Bronchial epithelial cell (primary cell): ENCODE results near the gene ANKRD11. TPM values are rescaled to one million over a fixed set of nuclear protein-coding genes. Genes with fewer than 3 reads are reported as not detected.
A peak's percentile ranks its signal among the peaks of the same experiment; 100 is the strongest.

Experiments used
- DNase-seq: peaks from one replicate; pipeline ENCODE4 v3.0.0-alpha.2; 2010; ENCODE audit warnings: low read depth
- FAIRE-seq: peaks from 2 replicates; lab custom pipeline; 2011; peaks lifted over from hg19 to GRCh38; lab: Jason Lieb, UNC
- H3K27me3 ChIP-seq: 2 replicates; pipeline ENCODE4 v1.5.1; 2011; ENCODE audit warnings: low read length; ENCODE audit not compliant: control insufficient read depth, insufficient read depth
- H3K36me3 ChIP-seq: 2 replicates; pipeline ENCODE4 v1.5.1; 2011; ENCODE audit warnings: low read length; ENCODE audit not compliant: control insufficient read depth, insufficient read depth
- H3K4me3 ChIP-seq: 2 replicates; pipeline ENCODE4 v1.5.1; 2011; ENCODE audit warnings: mild to moderate bottlenecking, low read depth, low read length, control low read depth
- total RNA-seq: library from RNA; depleted of rRNA; stranded (reverse); fragments of >200 nt; gene quantifications from 2 replicates; pipeline ENCODE4 v1.2.1, GENCODE V29; 2014
- TF ChIP-seq, protein P1 (sequence below): IDR thresholded peaks from 2 replicates; pipeline ENCODE4 v1.5.1; 2011; ENCODE audit warnings: mild to moderate bottlenecking, moderate library complexity, low read length, control low read depth, inconsistent platforms; ENCODE audit not compliant: insufficient read depth, severe bottlenecking

The ANKRD11 gene
- total RNA-seq, 1 donor from 2014 or later, result 64.5 TPM

DNA sequence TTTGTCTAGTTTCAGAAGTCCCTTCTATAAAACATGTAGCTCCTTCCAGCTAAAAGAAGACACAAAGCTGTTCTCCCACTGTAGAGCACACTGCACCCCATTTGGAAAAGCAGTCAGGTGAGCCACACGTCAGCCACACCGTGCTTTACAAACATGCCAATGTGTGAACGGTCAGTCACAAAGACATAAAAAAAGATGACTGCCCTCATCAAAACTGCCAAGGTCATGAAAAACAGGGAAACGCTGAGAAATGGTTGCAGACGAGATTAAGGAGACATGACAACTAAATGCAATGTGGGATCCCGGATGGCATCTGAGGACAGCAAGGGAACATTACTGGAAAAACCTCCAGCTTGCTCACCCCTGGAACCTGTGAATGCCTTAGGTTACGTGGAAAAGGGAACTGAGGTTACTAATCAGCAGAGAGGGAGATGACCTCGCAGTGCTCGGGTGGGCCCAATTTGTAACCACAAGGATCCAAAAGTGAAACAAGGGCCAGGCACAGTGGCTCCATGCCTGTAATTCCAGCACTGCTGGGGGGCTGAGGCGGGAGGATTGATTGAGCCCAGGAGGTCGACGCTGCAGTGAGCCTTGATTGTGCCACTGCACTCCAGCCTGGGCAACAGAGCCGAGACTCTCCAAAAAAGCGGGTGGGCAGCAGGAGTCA, 8.1 kb downstream of the ANKRD11 start:
- H3K36me3 ChIP-seq, result peaks cover 3% of the 10 kb centered on the region
- H3K27me3 ChIP-seq, result no peaks in the 10 kb centered on the region
- H3K4me3 ChIP-seq, result no peak overlapping the region
- no peak for FAIRE-seq
- DNase-seq, result no peak
- TF ChIP-seq, protein P1, sequence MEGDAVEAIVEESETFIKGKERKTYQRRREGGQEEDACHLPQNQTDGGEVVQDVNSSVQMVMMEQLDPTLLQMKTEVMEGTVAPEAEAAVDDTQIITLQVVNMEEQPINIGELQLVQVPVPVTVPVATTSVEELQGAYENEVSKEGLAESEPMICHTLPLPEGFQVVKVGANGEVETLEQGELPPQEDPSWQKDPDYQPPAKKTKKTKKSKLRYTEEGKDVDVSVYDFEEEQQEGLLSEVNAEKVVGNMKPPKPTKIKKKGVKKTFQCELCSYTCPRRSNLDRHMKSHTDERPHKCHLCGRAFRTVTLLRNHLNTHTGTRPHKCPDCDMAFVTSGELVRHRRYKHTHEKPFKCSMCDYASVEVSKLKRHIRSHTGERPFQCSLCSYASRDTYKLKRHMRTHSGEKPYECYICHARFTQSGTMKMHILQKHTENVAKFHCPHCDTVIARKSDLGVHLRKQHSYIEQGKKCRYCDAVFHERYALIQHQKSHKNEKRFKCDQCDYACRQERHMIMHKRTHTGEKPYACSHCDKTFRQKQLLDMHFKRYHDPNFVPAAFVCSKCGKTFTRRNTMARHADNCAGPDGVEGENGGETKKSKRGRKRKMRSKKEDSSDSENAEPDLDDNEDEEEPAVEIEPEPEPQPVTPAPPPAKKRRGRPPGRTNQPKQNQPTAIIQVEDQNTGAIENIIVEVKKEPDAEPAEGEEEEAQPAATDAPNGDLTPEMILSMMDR, result no peak

- no peak overlapping the region for H3K4me3 ChIP-seq
- FAIRE-seq (no peak), DNase-seq (peak; percentile 70)
- peaks cover 3% of the 10 kb centered on the region for H3K36me3 ChIP-seq
- no peaks in the 10 kb centered on the region for H3K27me3 ChIP-seq
- TF ChIP-seq, protein P1, result no peak
Measured at GRCh38 chr16:89481356-89481955, 8.9 kb downstream of the ANKRD11 start.

DNA sequence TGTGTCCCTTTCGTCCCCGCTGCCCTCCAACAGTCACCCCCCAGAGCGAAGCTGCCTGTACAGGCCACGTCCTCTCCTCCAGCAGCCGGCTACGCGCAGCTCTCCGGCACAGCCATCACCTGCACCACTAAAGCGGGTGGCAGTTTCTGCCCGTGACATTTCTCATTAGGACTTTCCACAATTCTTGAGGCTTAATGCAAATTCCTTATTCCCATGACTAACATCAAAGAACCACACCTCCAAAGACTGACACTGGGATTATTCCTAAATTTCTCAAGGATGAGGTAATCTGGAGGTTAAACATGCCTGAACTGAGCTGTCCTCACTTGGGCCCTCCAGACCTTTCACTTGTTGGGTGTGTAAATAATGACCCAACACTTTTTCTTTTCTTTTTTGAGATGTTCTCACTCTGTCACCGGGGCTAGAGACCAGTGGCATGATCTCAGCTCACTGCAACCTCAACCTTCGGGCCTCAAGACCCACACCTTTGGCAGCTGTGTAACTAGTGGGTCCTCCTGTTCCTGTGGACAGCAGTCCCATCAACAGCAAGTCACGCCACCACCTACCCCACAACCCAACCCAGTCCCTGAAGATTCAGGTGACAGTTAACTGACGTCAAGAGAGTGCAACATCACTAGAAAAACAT, 11.7 kb downstream of the ANKRD11 start:
- H3K27me3 ChIP-seq, result no peaks in the 10 kb centered on the region
- FAIRE-seq (no peak), DNase-seq (peak; percentile 96)
- no peaks in the 10 kb centered on the region for H3K36me3 ChIP-seq
- H3K4me3 ChIP-seq, result no peak overlapping the region
- TF ChIP-seq, protein P1, result no peak

GRCh38 chr16:89476811-89477261, 13.5 kb downstream of the ANKRD11 start:
- DNase-seq (peak; percentile 90), FAIRE-seq (no peak)
- TF ChIP-seq, protein P1, result no peak
- Histone ChIP-seq H3K27me3 (no peaks in the 10 kb centered on the region), H3K4me3 (no peak overlapping the region), H3K36me3 (no peaks in the 10 kb centered on the region)

GRCh38 chr16:89476379-89476778, 14.0 kb downstream of the ANKRD11 start:
- no peaks in the 10 kb centered on the region for H3K36me3 ChIP-seq
- DNase-seq, result peak; percentile 98
- no peaks in the 10 kb centered on the region for H3K27me3 ChIP-seq
- TF ChIP-seq, protein P1, result no peak
- no peak overlapping the region for H3K4me3 ChIP-seq
- peak; percentile 76 for FAIRE-seq
